ENCODE measurements around the gene MYL7.
"Not testable (repeated sequence)": the region's sequence is repeated elsewhere in the genome, so short reads cannot be mapped to it uniquely, and the experiment has no call there.

MYL7 gene

GRCh38 chr7:44171901-44172300 lies 30.8 kb upstream of the MYL7 start:
- DNase-seq: not testable (repeated sequence)

- DNase-seq: no peak
These were observed 26.8 kb upstream of the MYL7 start for GRCh38 chr7:44167920-44168319.

- DNase-seq: peak in 1 of 3 experiments; percentile 29
These were observed 22.5 kb upstream of the MYL7 start for GRCh38 chr7:44163591-44163990.

- no peak for DNase-seq
These were observed 21.8 kb upstream of the MYL7 start for GRCh38 chr7:44162785-44163395.

GRCh38 chr7:44162179-44162578 lies 21.0 kb upstream of the MYL7 start:
- no peak for DNase-seq

- no peak for DNase-seq
These were observed 20.2 kb upstream of the MYL7 start for GRCh38 chr7:44161371-44161770.

GRCh38 chr7:44159824-44160630 lies 18.9 kb upstream of the MYL7 start:
- DNase-seq: no peak

- DNase-seq: no peak
These were observed 17.9 kb upstream of the MYL7 start for GRCh38 chr7:44158873-44159631.

GRCh38 chr7:44158096-44158872 lies 17.2 kb upstream of the MYL7 start:
- DNase-seq: no peak

- DNase-seq: peak in 2 of 3 experiments; percentile 14 to 54
These were observed 16.3 kb upstream of the MYL7 start for GRCh38 chr7:44157116-44158080.

- DNase-seq: no peak
These were observed 15.4 kb upstream of the MYL7 start for GRCh38 chr7:44156453-44157010.

GRCh38 chr7:44155191-44156185 lies 14.4 kb upstream of the MYL7 start:
- DNase-seq: no peak

- DNase-seq: no peak
These were observed 13.6 kb upstream of the MYL7 start for GRCh38 chr7:44154703-44155102.

GRCh38 chr7:44153948-44154335 lies 12.8 kb upstream of the MYL7 start:
- DNase-seq: no peak

GRCh38 chr7:44152971-44153947 lies 12.1 kb upstream of the MYL7 start:
- DNase-seq: peak in 1 of 3 experiments; percentile 12

- no peak for DNase-seq
These were observed 10.8 kb upstream of the MYL7 start for GRCh38 chr7:44151956-44152355.

- no peak for DNase-seq
These were observed 10.1 kb upstream of the MYL7 start for GRCh38 chr7:44150966-44151941.

- DNase-seq: no peak
These were observed 9.3 kb upstream of the MYL7 start for GRCh38 chr7:44150466-44150832.

Measured in NCI-H1417 (cell line).